OCI-LY3 (cell line): ENCODE measurements around the gene DDX49.

Experiments
- CTCF ChIP-seq: fragments of 200-600, 300-600 bp; sonication (generic); IDR thresholded peaks from 2 replicates; pipeline ENCODE4 v1.5.1; 2014; ENCODE audit warnings: antibody characterized with exemption, low read length, low read depth
- EZH2phosphoT487 ChIP-seq: fragments of 200-600 bp; shearing (Covaris generic); IDR thresholded peaks from 2 replicates; pipeline ENCODE4 v1.6.1; 2018; ENCODE audit warnings: antibody characterized with exemption, mixed run types, low read depth

- TF ChIP-seq CTCF (no peak), EZH2phosphoT487 (no peak)
Observed at GRCh38 chr19:18895038-18895823, 24.3 kb upstream of the DDX49 start.
